KMS-11 (cell line): Measurements from ENCODE around the gene TWIST2.

Experiments used
- H2AFZ ChIP-seq: fragments of 200-600 bp; sonication (generic); 2 replicates; pipeline ENCODE4 v1.6.1; 2016; ENCODE audit warnings: antibody characterized with exemption, mixed run types, low read depth
- H3K27ac ChIP-seq: fragments of 200-600 bp; sonication (generic); 2 replicates; pipeline ENCODE4 v1.6.1; 2016; ENCODE audit warnings: mild to moderate bottlenecking, mixed run types
- H3K27me3 ChIP-seq: fragments of 200-600 bp; sonication (generic); 2 replicates; pipeline ENCODE4 v1.6.1; 2017; ENCODE audit warnings: mild to moderate bottlenecking, low read depth, mixed run types, moderate library complexity; ENCODE audit not compliant: insufficient read depth
- H3K36me3 ChIP-seq: fragments of 200-600 bp; sonication (generic); 2 replicates; pipeline ENCODE4 v1.6.1; 2017; ENCODE audit warnings: mild to moderate bottlenecking, mixed run types; ENCODE audit not compliant: insufficient read depth
- H3K4me1 ChIP-seq: fragments of 200-600 bp; sonication (generic); 2 replicates; pipeline ENCODE4 v1.6.1; 2016; ENCODE audit warnings: mild to moderate bottlenecking, low read depth, mixed run types; ENCODE audit not compliant: poor library complexity, severe bottlenecking
- H3K4me2 ChIP-seq: fragments of 200-600 bp; sonication (generic); 2 replicates; pipeline ENCODE4 v1.7.0; 2016; ENCODE audit warnings: mild to moderate bottlenecking, mixed run types
- H3K4me3 ChIP-seq: fragments of 200-600 bp; sonication (generic); IDR thresholded peaks from 2 replicates; pipeline ENCODE4 v1.6.1; 2017; ENCODE audit warnings: low read depth, low read length, mixed read lengths; ENCODE audit not compliant: insufficient read depth
- H3K79me2 ChIP-seq: fragments of 200-600 bp; sonication (generic); 2 replicates; pipeline ENCODE4 v1.6.1; 2016; ENCODE audit warnings: low read depth, mixed run types; ENCODE audit not compliant: insufficient read depth
- H3K9ac ChIP-seq: fragments of 200-600 bp; sonication (generic); 2 replicates; pipeline ENCODE4 v1.6.1; 2016; ENCODE audit warnings: mild to moderate bottlenecking, mixed run types
- H4K20me1 ChIP-seq: fragments of 200-600 bp; sonication (generic); 2 replicates; pipeline ENCODE4 v1.6.1; 2016; ENCODE audit warnings: mild to moderate bottlenecking, mixed run types; ENCODE audit not compliant: insufficient read depth
- CTCF ChIP-seq: fragments of 200-600 bp; sonication (generic); conservative IDR thresholded peaks from 2 replicates; pipeline ENCODE4 v1.6.1; 2017; ENCODE audit warnings: low read depth, mild to moderate bottlenecking, antibody characterized with exemption, low read length, moderate library complexity, mixed read lengths

The TWIST2 gene

GRCh38 chr2:238913931-238914647 is 66.2 kb downstream of the TWIST2 start:
- H3K4me2 ChIP-seq = no peak overlapping the region
- H3K36me3 ChIP-seq = no peaks in the 10 kb centered on the region
- no peak overlapping the region for H3K4me3 ChIP-seq
- no peaks in the 10 kb centered on the region for H4K20me1 ChIP-seq
- peaks cover 5% of the 10 kb centered on the region; the same call in 1 of the 2 replicates for H3K27me3 ChIP-seq
- H2AFZ ChIP-seq = no peak overlapping the region
- H3K27ac ChIP-seq = no peak overlapping the region
- no peak overlapping the region for H3K9ac ChIP-seq
- H3K4me1 ChIP-seq = no peaks in the 10 kb centered on the region
- no peaks in the 10 kb centered on the region for H3K79me2 ChIP-seq
- no peak for TF ChIP-seq CTCF

- Histone ChIP-seq H3K36me3 (no peaks in the 10 kb centered on the region), H3K27ac (no peak overlapping the region), H4K20me1 (no peaks in the 10 kb centered on the region), H3K9ac (no peak overlapping the region), H3K4me3 (no peak overlapping the region), H3K27me3 (peaks cover 5% of the 10 kb centered on the region; the same call in 1 of the 2 replicates), H3K4me2 (no peak overlapping the region), H2AFZ (no peak overlapping the region), H3K79me2 (no peaks in the 10 kb centered on the region), H3K4me1 (no peaks in the 10 kb centered on the region)
- TF ChIP-seq CTCF = no peak
Observed at GRCh38 chr2:238914648-238915015, 66.7 kb downstream of the TWIST2 start.

GRCh38 chr2:238915196-238915595 is 67.3 kb downstream of the TWIST2 start:
- Histone ChIP-seq H3K4me1 (no peaks in the 10 kb centered on the region), H3K9ac (no peak overlapping the region), H3K27ac (no peak overlapping the region), H3K27me3 (peaks cover 5% of the 10 kb centered on the region; the same call in 1 of the 2 replicates), H3K36me3 (no peaks in the 10 kb centered on the region), H3K4me3 (no peak overlapping the region), H3K79me2 (no peaks in the 10 kb centered on the region), H2AFZ (no peak overlapping the region), H3K4me2 (no peak overlapping the region), H4K20me1 (no peaks in the 10 kb centered on the region)
- no peak for TF ChIP-seq CTCF

GRCh38 chr2:238915596-238915995 is 67.7 kb downstream of the TWIST2 start:
- TF ChIP-seq CTCF = no peak
- H3K4me2 ChIP-seq = no peak overlapping the region
- H3K9ac ChIP-seq = no peak overlapping the region

More at GRCh38 chr2:238915596-238915995, 67.7 kb downstream of the TWIST2 start:
- no peaks in the 10 kb centered on the region for H3K4me1 ChIP-seq
- H3K27me3 ChIP-seq = peaks cover 5% of the 10 kb centered on the region; the same call in 1 of the 2 replicates
- no peak overlapping the region for H2AFZ ChIP-seq
- no peak overlapping the region for H3K4me3 ChIP-seq
- no peaks in the 10 kb centered on the region for H3K36me3 ChIP-seq
- H3K79me2 ChIP-seq = no peaks in the 10 kb centered on the region
- no peaks in the 10 kb centered on the region for H4K20me1 ChIP-seq
- H3K27ac ChIP-seq = no peak overlapping the region
